ENCODE measurements around the gene VWA8.
"Not testable (repeated sequence)": the region's sequence is repeated elsewhere in the genome, so short reads cannot be mapped to it uniquely, and the experiment has no call there.

Gene VWA8

DNA sequence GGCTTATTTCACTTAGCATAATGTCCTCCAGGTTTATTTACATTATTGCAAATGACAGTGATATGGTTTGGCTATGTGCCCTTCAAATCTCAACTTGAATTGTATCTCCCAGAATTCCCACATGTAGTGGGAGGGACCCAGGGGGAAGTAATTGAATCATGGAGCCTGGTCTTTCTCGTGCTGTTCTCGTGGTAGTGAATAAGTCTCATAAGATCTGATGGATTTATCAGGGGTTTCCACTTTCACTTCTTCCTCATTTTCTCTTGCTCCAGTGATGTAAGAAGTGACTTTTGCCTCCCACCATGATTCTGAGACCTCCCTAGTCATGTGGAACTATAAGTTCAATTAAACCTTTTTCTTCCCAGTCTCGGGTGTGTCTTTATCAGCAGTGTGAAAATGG lies 109.6 kb downstream of the VWA8 start:
- no peak for DNase-seq (ENCODE audit: low read depth in 2 of 2)

GRCh38 chr13:41848435-41849255 lies 112.3 kb downstream of the VWA8 start:
- DNase-seq (ENCODE audit: low read depth in 2 of 2): no peak

- DNase-seq (ENCODE audit: low read depth in 2 of 2): no peak
Measured at GRCh38 chr13:41847216-41847615, 113.7 kb downstream of the VWA8 start.

DNA sequence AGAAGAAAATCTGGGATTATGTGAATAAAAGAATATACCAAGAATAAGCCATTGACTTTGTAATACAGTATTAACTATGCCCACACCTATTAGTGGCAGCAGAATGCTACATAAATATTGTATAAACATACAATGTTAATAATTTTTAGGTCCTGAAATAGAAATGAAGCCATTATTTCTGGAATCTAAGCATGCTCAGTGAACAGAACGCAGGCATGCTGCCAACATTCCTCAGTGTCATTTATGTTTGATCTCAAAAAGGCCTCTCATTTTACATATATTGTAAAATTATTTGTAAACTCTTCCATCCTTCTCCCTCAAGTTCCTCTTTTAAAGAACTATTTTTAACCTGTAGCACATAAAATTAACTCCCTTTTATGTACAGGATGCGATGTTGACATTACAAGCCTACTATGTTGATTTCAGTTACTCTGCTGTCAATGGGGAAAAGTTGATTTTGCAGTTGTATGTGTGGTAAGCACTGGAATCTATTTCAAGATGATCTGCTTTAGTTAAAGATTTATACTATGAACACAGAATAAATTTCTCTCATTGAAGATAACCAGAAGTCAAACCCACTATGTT lies 118.8 kb downstream of the VWA8 start:
- no peak for DNase-seq (ENCODE audit: low read depth in 2 of 2)

DNA sequence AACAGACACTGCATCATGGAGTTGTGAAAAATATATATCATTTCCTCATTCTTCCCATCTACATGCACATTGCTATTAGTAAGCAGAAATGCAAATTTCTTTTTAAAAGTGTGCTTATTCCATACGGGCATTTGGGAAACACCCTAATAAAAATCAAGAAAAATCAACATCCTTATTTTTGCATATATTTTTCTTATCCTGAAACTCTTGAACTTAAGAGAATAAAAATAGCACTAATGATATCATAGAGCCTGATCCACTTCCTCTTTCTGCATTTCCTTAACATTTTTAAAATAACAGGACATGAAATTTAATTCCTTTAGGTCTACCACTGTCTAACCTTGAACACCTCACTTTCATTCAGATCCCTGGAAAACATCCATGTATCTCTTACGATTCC lies 123.3 kb downstream of the VWA8 start:
- DNase-seq (ENCODE audit: low read depth in 2 of 2): no peak

DNA sequence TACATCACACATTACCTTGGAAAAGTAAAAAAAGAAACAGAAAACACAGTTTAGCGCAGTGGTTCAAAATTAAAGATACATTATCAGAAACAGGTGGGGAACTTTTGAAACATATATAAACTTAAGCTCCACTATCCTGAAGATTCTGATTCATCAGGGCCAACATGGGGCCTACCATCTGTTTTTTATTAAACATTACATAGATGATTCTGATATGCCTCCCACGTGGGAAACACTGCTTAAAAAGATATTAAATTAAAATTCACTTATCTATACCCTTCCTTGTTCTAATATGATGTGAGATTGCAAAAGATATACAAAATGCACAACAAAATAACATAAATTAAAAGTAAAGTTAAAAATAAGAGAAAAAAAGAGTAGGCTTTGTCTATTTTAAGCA lies 125.0 kb downstream of the VWA8 start:
- DNase-seq (ENCODE audit: low read depth in 2 of 2): no peak

- not testable (repeated sequence) for DNase-seq (ENCODE audit: low read depth in 2 of 2)
Measured at GRCh38 chr13:41834697-41835096, 126.2 kb downstream of the VWA8 start.

DNA sequence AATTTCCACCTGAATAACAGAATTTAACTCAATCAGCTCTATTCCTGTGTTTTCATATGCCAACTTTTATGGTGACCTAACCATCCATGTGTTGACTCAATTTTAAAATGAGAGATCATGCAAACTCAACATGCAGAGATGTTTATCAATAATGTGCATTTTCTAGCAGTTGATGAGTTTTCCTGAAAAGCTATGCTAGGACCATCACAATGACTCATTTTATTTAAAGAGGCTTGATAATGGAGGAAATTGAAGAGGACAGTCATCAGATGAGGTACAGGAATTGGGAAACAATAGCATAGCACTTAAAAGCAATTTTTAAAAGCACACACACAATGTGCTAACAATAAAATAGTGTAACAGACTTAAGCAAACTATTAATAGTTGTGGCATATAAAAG lies 127.1 kb downstream of the VWA8 start:
- no peak for DNase-seq (ENCODE audit: low read depth in 2 of 2)

- DNase-seq (ENCODE audit: low read depth in 2 of 2): no peak
Measured at GRCh38 chr13:41833201-41833600, 127.7 kb downstream of the VWA8 start.

DNA sequence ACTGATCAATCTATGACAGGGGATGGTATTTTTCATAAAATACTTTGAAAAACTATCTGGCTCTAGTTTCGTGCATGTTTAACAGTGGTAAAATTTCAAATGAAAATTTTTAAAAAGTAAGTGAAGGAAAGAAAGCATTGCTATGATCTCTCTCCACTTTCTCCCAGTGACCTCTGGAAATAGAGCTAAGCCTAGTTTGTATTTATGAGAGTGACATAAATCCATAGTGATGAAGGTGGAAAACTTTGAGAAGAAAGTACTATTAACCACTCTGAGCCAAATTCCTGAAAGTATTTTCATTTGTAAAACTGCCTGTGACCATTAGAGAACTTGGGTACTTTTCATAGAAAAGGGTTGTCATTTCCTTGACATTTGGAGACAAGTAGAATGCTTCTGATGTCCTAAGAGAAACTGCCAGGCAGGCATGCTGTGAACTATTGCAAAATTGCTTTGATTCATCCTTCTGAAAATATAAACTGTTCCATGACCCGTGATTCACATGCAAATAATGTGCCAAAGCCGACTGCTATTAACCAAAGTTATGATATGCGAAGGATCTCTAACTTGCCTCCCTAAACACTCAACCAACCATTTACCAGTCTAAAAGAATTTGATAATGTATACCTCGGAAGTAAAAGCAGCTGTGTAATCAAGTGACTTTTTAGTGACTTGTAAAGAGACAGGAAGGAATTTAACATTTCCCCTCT lies 133.2 kb downstream of the VWA8 start:
- DNase-seq (ENCODE audit: low read depth in 2 of 2): no peak

DNA sequence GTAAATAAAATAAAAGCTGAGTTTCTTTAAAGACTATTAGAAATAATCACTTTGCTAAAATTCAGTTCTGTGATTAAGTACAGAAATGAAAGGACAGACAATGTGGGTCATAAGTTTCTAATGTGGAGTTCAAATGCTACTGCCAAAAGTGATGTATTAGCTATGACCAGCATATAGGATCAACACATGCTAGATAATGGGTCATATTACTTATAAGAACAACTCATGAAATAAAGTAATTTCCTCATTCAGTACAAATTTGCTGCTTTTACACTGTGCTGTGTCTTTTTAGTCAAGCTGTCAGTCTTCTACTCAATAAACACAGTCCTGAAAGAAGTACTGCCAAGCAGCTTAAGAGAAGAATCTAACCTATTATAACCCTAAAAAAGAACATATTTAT lies 135.2 kb downstream of the VWA8 start:
- no peak for DNase-seq (ENCODE audit: low read depth in 2 of 2)

DNA sequence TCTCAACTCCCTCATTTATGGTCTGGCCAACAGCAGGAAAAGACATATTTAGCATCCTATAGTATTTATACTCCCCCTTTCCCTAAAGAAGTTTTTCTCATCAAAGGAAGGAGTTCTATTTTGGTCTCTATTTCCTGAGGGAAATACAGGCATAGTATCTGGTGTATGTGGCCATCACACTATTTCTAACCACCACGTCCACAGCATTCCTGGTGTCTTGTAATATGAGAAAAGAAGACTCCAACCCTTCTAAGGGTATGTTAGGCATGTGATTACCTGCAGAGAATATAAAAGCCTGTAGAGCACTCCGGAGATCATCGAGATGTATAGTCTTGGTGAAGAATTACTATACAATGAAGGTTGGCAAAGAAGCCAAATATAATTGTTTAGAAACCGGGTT lies 137.4 kb downstream of the VWA8 start:
- no peak for DNase-seq (ENCODE audit: low read depth in 2 of 2)

- no peak for DNase-seq (ENCODE audit: low read depth in 2 of 2)
Measured at GRCh38 chr13:41822560-41822959, 138.3 kb downstream of the VWA8 start.

- no peak for DNase-seq (ENCODE audit: low read depth in 2 of 2)
Measured at GRCh38 chr13:41821238-41821594, 139.7 kb downstream of the VWA8 start.

DNA sequence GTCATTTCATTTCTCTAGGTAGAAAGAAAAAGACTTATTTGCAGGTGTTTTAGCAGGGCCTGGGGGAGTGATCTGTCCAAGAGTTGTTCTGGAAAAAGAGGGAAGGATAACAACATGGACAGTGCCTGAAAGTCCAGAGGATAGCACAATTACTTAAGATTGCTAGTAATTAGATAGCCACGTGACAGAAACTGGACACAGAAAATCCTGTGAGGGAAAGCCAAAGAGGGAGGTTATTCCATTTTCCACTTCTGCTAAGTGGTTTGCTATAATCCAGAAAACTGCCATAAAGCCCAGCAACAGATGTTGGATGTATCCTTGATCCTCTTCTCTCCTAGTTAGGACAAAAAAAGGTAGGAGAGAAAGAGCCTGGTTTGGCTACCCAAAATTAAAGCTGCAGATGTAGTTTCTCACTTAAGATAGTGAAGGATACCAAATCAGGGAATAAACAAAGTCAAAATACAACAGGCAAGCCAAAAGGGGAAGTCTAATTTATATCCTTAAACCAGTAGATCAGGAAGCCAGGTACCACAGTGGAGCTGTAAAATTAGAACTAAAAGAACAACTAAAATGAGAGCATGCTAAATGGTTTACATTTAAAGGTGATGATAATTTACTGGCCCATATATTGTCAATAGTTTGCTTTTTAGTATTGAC lies 140.2 kb downstream of the VWA8 start:
- DNase-seq (ENCODE audit: low read depth in 2 of 2): no peak

- no peak for DNase-seq (ENCODE audit: low read depth in 2 of 2)
Measured at GRCh38 chr13:41816057-41816456, 144.9 kb downstream of the VWA8 start.

GRCh38 chr13:41813426-41813825 lies 147.5 kb downstream of the VWA8 start:
- no peak for DNase-seq (ENCODE audit: low read depth in 2 of 2)

GRCh38 chr13:41812851-41813250 lies 148.1 kb downstream of the VWA8 start:
- no peak for DNase-seq (ENCODE audit: low read depth in 2 of 2)

DNA sequence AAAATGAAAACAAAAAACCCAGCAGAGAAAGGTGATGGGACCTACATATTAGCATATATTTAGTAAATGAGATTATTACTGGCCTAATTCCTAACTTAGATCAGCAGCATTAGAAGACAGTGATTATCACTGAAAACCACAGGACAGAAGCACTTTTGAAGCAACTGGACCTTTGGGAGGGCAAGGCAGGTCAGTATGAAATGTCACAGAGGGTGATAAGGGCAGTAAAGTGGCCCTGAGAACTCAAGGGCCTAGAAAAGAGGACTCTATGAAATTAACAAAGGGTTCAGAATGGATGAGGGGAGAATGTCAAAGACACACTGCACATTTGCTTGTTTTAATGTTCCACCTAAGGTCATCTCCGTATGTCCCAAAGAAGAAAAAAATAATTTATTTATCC lies 148.7 kb downstream of the VWA8 start:
- DNase-seq (ENCODE audit: low read depth in 2 of 2): no peak

DNA sequence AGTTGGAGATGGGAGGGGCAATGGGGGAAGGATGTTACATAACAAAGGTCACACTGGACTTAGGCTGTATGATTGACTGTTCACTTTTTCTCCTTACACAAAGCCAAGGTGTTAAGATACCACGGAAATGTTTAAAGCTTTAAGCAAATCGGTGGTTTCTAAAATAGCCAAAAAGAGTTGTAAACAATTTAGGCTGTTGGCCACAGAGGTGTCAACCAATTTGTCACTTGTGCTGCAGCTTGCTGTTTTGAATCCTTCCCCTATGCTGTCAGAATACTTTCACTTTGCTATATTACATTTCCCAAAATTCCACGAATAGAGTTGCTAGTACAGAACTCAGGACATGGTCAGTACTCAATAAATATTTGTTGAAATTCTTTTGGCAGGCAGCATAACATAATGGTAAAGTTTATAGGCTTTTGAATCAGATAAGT lies 149.3 kb downstream of the VWA8 start:
- DNase-seq (ENCODE audit: low read depth in 2 of 2): no peak

GRCh38 chr13:41809962-41810361 lies 150.9 kb downstream of the VWA8 start:
- no peak for DNase-seq (ENCODE audit: low read depth in 2 of 2)

- not testable (repeated sequence) for DNase-seq (ENCODE audit: low read depth in 2 of 2)
Measured at GRCh38 chr13:41803445-41803735, 157.5 kb downstream of the VWA8 start.

Measured in stimulated activated CD4-positive, alpha-beta T cell treated with anti-CD3 and anti-CD28 coated beads, Interleukin-12 subunit alpha, Interleukin-12 subunit beta, amount 100 ng/mL, for 24 hours (primary cell).